Measurements from ENCODE around the gene TFDP2.
"Not testable (repeated sequence)": the region's sequence is repeated elsewhere in the genome, so short reads cannot be mapped to it uniquely, and the experiment has no call there.

- TF ChIP-seq, protein P1, sequence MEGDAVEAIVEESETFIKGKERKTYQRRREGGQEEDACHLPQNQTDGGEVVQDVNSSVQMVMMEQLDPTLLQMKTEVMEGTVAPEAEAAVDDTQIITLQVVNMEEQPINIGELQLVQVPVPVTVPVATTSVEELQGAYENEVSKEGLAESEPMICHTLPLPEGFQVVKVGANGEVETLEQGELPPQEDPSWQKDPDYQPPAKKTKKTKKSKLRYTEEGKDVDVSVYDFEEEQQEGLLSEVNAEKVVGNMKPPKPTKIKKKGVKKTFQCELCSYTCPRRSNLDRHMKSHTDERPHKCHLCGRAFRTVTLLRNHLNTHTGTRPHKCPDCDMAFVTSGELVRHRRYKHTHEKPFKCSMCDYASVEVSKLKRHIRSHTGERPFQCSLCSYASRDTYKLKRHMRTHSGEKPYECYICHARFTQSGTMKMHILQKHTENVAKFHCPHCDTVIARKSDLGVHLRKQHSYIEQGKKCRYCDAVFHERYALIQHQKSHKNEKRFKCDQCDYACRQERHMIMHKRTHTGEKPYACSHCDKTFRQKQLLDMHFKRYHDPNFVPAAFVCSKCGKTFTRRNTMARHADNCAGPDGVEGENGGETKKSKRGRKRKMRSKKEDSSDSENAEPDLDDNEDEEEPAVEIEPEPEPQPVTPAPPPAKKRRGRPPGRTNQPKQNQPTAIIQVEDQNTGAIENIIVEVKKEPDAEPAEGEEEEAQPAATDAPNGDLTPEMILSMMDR (IDR thresholded peaks at IDR 0.05), result not testable (repeated sequence)
- TF ChIP-seq EZH2 (IDR thresholded peaks at IDR 0.05), result not testable (repeated sequence)
Observed at GRCh38 chr3:141909986-141910385, 239.4 kb downstream of the TFDP2 start.
